HCT116 (cell line): ENCODE measurements around the gene GJA9.

ENCODE experiments used
- FOSL1 ChIP-seq: IDR thresholded peaks from 2 replicates; pipeline ENCODE4 v1.6.1; 2012; ENCODE audit warnings: low read depth
- TF ChIP-seq, protein P1 (sequence below), 3 experiments: fragments of 200-600 bp in 1 of 3; sonication (generic) in 1 of 3; IDR thresholded peaks in 2 of 3; conservative IDR thresholded peaks in 1 of 3; 2 replicates each; pipeline ENCODE4 v1.5.1; 2012 to 2017; ENCODE audit warnings: low read depth in 2 of 3, low read length in 2 of 3, antibody characterized with exemption in 1 of 3, borderline replicate concordance in 1 of 3, control low read depth in 1 of 3, mild to moderate bottlenecking in 1 of 3, mixed read lengths in 1 of 3, mixed run types in 1 of 3, moderate library complexity in 1 of 3; ENCODE audit not compliant: insufficient read depth in 1 of 3

DNA sequence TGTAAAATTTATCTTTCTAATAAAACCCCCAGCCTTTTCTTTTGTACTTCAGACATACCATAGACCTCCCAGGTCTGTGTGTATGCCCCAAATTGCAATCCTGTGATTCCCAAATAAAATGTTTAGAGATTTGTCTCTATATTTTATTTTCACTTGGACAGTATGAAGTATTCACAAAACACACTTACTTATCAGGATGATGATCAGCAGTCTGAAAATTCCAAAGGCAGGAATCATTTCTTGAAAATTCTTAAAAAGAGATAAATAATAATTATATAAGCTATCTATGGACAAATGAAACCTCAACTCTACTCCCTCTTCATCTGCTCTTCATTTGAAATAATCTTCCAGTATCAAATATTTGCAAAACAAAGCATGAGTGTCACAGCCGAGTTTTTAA is 11.6 kb upstream of the GJA9 start:
- no peak for TF ChIP-seq FOSL1
- TF ChIP-seq, protein P1, sequence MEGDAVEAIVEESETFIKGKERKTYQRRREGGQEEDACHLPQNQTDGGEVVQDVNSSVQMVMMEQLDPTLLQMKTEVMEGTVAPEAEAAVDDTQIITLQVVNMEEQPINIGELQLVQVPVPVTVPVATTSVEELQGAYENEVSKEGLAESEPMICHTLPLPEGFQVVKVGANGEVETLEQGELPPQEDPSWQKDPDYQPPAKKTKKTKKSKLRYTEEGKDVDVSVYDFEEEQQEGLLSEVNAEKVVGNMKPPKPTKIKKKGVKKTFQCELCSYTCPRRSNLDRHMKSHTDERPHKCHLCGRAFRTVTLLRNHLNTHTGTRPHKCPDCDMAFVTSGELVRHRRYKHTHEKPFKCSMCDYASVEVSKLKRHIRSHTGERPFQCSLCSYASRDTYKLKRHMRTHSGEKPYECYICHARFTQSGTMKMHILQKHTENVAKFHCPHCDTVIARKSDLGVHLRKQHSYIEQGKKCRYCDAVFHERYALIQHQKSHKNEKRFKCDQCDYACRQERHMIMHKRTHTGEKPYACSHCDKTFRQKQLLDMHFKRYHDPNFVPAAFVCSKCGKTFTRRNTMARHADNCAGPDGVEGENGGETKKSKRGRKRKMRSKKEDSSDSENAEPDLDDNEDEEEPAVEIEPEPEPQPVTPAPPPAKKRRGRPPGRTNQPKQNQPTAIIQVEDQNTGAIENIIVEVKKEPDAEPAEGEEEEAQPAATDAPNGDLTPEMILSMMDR (IDR thresholded peaks at IDR 0.05 in 2 of 3, conservative IDR thresholded peaks at IDR 0.05 in 1 of 3; ENCODE audit: borderline replicate concordance in 1 of 3, insufficient read depth in 1 of 3, low read depth in 2 of 3, low read length in 2 of 3) = no peak
